ENCODE results near the gene TRIM17. TPM values are rescaled to one million over a fixed set of nuclear protein-coding genes. Genes with fewer than 3 reads are reported as not detected.

The TRIM17 gene
- total and polyA plus RNA-seq, 7 donors: 0.44 to 0.95 TPM; not detected in 5

GRCh38 chr1:228365271-228366061 is 51.2 kb downstream of the TRIM17 start:
- no peaks in the 10 kb centered on the region for H3K36me3 ChIP-seq
- 76 to 90% methylated on average over 20 of the region's 20 CpGs for WGBS, 2 donors
- H3K27ac ChIP-seq: no peak overlapping the region
- no peak overlapping the region for H3K4me3 ChIP-seq
- peak; percentile 60 for DNase-seq
- no peaks in the 10 kb centered on the region for H3K4me1 ChIP-seq
- no peaks in the 10 kb centered on the region for H3K9me3 ChIP-seq
- intact Hi-C loops (cut with DNase I): no loop called here
- peaks cover 0 to 31% (median 0%) of the 10 kb centered on the region in 3 donors for H3K27me3 ChIP-seq
- no peak for TF ChIP-seq CTCF (IDR thresholded peaks at IDR 0.05)
- no peak for TF ChIP-seq POLR2AphosphoS5 (IDR thresholded peaks at IDR 0.05)
- no peak for TF ChIP-seq EP300 (IDR thresholded peaks at IDR 0.05)

- Histone ChIP-seq H3K4me1 (no peaks in the 10 kb centered on the region), H3K4me3 (no peak overlapping the region), H3K36me3 (no peaks in the 10 kb centered on the region), H3K27ac (no peak overlapping the region), H3K27me3 (peaks cover 0 to 27% (median 0%) of the 10 kb centered on the region in 3 donors), H3K9me3 (no peaks in the 10 kb centered on the region)
- 73 to 87% methylated on average over 19 of the region's 19 CpGs for WGBS, 2 donors
- TF ChIP-seq CTCF (IDR thresholded peaks at IDR 0.05): no peak
- TF ChIP-seq EP300 (IDR thresholded peaks at IDR 0.05): no peak
- TF ChIP-seq POLR2AphosphoS5 (IDR thresholded peaks at IDR 0.05): no peak
- TF ChIP-seq POLR2A (IDR thresholded peaks at IDR 0.05): no peak
- intact Hi-C loops (cut with DNase I): no loop called here
- peak; percentile 59 for DNase-seq
Observed at GRCh38 chr1:228364706-228365213, 51.9 kb downstream of the TRIM17 start.

- Histone ChIP-seq H3K27me3 (peaks cover 0 to 25% (median 0%) of the 10 kb centered on the region in 3 donors), H3K9me3 (no peaks in the 10 kb centered on the region), H3K27ac (no peak overlapping the region), H3K36me3 (no peaks in the 10 kb centered on the region), H3K4me3 (no peak overlapping the region), H3K4me1 (no peaks in the 10 kb centered on the region)
- no peak for TF ChIP-seq POLR2AphosphoS5 (IDR thresholded peaks at IDR 0.05)
- no peak for TF ChIP-seq CTCF (IDR thresholded peaks at IDR 0.05)
- no peak for TF ChIP-seq EP300 (IDR thresholded peaks at IDR 0.05)
- TF ChIP-seq POLR2A (IDR thresholded peaks at IDR 0.05): no peak
- intact Hi-C loops (cut with DNase I): no loop called here
- peak; percentile 56 for DNase-seq
- 72 to 83% methylated on average over 12 of the region's 12 CpGs for WGBS, 2 donors
Observed at GRCh38 chr1:228364068-228364705, 52.5 kb downstream of the TRIM17 start.

- WGBS, 2 donors: 55 to 80% methylated on average over 9 of the region's 9 CpGs
- H3K9me3 ChIP-seq: no peaks in the 10 kb centered on the region
- no peak overlapping the region for H3K27ac ChIP-seq
- intact Hi-C loops (cut with DNase I): no loop called here
- no peaks in the 10 kb centered on the region for H3K4me1 ChIP-seq
- H3K36me3 ChIP-seq: no peaks in the 10 kb centered on the region
- peaks cover 0 to 25% (median 0%) of the 10 kb centered on the region in 3 donors for H3K27me3 ChIP-seq
- TF ChIP-seq POLR2AphosphoS5 (IDR thresholded peaks at IDR 0.05) (no peak), POLR2A (IDR thresholded peaks at IDR 0.05) (no peak), CTCF (IDR thresholded peaks at IDR 0.05) (no peak), EP300 (IDR thresholded peaks at IDR 0.05) (no peak)
- H3K4me3 ChIP-seq: no peak overlapping the region
- DNase-seq: peak; percentile 59
Observed at GRCh38 chr1:228363686-228364067, 53.0 kb downstream of the TRIM17 start.
